ENCODE data around the gene NSRP1.
"Not testable (repeated sequence)": the region's sequence is repeated elsewhere in the genome, so short reads cannot be mapped to it uniquely, and the experiment has no call there.

NSRP1 gene

DNA sequence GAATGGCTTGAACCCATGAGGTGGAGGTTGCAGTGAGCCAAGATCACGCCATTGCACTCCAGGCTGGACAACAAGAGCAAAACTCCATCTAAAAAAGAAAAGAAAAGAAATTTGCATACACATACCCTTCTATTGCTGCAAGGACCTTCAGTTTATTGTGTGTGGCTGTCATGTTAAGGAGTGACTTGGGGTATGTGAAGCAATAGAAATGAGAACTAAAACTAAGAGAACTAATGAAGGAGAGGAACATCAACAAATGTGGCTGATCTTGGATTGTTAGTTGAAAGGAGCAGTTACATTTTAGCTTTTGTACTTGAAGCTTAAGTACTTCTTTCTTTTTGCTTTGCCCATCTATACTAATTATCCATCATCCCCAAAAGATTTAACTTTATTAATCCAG lies 12.7 kb upstream of the NSRP1 start:
- DNase-seq (ENCODE audit: insufficient read length, low spot score) (no peak), FAIRE-seq (no peak)
- TF ChIP-seq, protein P1, sequence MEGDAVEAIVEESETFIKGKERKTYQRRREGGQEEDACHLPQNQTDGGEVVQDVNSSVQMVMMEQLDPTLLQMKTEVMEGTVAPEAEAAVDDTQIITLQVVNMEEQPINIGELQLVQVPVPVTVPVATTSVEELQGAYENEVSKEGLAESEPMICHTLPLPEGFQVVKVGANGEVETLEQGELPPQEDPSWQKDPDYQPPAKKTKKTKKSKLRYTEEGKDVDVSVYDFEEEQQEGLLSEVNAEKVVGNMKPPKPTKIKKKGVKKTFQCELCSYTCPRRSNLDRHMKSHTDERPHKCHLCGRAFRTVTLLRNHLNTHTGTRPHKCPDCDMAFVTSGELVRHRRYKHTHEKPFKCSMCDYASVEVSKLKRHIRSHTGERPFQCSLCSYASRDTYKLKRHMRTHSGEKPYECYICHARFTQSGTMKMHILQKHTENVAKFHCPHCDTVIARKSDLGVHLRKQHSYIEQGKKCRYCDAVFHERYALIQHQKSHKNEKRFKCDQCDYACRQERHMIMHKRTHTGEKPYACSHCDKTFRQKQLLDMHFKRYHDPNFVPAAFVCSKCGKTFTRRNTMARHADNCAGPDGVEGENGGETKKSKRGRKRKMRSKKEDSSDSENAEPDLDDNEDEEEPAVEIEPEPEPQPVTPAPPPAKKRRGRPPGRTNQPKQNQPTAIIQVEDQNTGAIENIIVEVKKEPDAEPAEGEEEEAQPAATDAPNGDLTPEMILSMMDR (IDR thresholded peaks at IDR 0.05; ENCODE audit: insufficient read depth, missing control alignments), result no peak

DNA sequence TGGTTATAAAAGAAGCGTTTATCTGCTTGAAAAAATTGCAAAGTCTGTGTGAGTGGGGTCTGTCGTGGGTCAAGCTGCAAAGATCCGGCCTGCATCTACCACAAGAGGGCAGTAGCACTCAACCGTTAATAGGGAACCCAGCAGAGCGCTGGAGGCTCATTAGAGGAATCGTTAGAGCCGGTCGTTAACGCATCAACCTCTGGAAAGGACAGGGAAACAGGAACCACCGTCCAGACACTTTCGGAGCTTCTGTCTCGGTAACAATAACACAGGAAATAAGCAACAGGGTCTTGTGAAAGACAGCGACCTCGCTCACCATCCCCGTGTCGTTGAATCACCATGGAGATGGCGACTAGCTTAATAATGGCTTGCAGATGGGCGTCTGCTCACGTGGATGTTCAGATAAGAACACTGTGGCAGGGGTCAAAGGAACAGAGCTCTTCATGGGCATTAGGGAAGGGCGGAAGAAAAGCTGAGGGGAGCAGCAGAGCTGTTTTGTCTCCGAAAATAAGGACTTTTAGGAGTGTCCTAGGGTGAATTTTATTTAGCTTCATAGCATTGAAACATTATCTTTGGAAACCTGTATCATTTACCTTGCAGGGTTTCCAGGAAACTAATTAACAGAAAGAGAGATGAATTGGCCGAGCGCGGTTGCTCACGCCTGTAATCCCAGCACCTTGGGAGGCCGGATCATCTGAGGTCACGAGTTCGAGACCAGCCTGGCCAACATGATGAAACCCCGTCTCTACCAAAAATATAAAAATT lies 11.9 kb upstream of the NSRP1 start:
- FAIRE-seq, result peak; percentile 94
- peak; percentile 34 for DNase-seq (ENCODE audit: insufficient read length, low spot score)

GRCh38 chr17:30112794-30113193 lies 3.8 kb upstream of the NSRP1 start:
- no peak for FAIRE-seq
- TF ChIP-seq, protein P1 (IDR thresholded peaks at IDR 0.05; ENCODE audit: insufficient read depth, missing control alignments), result no peak
- DNase-seq (ENCODE audit: insufficient read length, low spot score), result no peak

More for the DNA sequence above, 11.9 kb upstream of the NSRP1 start:
- TF ChIP-seq, protein P1 (IDR thresholded peaks at IDR 0.05; ENCODE audit: insufficient read depth, missing control alignments), result peak; percentile 99

- no peak for DNase-seq (ENCODE audit: insufficient read length, low spot score)
- no peak for FAIRE-seq
- TF ChIP-seq, protein P1 (IDR thresholded peaks at IDR 0.05; ENCODE audit: insufficient read depth, missing control alignments), result no peak
Observed at GRCh38 chr17:30113213-30113612, 3.4 kb upstream of the NSRP1 start.

GRCh38 chr17:30116345-30116660 lies 313 bp upstream of the NSRP1 start:
- FAIRE-seq (no peak), DNase-seq (ENCODE audit: insufficient read length, low spot score) (no peak)

GRCh38 chr17:30117675-30118081 lies 1.1 kb downstream of the NSRP1 start:
- TF ChIP-seq, protein P1 (IDR thresholded peaks at IDR 0.05; ENCODE audit: insufficient read depth, missing control alignments), result no peak
- DNase-seq (ENCODE audit: insufficient read length, low spot score) (no peak), FAIRE-seq (no peak)

More at GRCh38 chr17:30116345-30116660, 313 bp upstream of the NSRP1 start:
- TF ChIP-seq, protein P1 (IDR thresholded peaks at IDR 0.05; ENCODE audit: insufficient read depth, missing control alignments), result no peak

DNA sequence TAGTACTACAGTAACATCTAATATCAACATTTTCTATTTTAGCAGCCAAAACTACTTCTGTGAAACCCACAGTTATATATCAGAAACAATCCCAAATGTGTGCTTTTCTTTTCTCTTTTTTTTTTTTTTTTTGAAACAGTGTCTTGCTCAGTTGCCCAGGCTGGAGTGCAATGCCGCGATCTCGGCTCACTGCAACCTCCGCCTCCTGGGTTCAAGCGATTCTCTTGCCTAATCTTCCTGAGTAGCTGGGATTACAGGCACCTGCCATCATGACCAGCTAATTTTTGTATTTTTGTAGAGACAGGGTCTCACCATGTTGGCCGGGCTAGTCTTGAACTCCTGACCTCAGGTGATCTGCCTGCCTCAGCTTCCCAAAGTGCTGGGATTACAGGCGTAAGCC lies 2.0 kb downstream of the NSRP1 start:
- DNase-seq (ENCODE audit: insufficient read length, low spot score); FAIRE-seq: not testable (repeated sequence)
